LNCAP (cell line): Measurements from ENCODE around the gene SRGAP1.

Source experiments
- TF ChIP-seq, protein P1 (sequence below): fragments of 450-650 bp; IDR thresholded peaks from 2 replicates; pipeline ENCODE4 v1.5.1; 2017; ENCODE audit warnings: mild to moderate bottlenecking

Gene SRGAP1

DNA sequence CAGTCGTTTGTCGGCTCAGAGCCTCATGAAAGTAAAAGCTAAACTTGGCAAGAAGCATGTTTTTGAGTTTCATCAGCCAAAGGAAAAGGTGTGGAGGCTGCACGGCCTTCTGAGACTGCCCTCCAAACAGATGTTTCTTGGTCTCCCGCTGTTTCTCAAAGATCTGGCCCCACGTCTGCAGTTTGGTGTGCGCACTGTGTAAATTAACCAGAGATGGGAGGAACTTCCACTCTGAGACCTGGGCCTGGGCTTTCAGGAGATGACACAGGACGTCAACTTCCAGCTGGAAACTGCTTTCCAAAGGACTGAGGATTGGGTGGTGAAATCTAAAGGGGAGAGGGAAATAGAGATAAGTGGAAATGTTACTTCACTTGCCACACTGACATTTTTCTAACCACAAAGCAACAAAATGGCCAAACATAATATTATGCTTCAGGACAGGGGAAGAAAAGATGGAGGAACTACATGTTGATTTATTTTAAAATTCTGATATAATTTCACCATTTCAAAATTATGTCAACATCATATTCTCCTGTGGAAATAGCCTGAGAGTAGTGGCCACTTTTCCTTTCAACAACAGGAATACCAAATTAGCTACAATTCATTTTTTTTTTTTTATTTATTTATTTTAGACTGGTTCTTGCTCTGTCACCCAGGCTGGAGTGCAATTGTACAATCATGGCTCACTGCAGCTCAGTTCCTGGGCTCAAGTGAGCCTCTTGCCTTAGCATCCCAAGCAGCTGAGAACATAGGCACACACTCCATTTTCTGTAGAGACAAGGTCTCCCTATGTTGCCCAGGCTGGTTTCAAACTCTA is 350.0 kb downstream of the SRGAP1 start:
- TF ChIP-seq, protein P1, sequence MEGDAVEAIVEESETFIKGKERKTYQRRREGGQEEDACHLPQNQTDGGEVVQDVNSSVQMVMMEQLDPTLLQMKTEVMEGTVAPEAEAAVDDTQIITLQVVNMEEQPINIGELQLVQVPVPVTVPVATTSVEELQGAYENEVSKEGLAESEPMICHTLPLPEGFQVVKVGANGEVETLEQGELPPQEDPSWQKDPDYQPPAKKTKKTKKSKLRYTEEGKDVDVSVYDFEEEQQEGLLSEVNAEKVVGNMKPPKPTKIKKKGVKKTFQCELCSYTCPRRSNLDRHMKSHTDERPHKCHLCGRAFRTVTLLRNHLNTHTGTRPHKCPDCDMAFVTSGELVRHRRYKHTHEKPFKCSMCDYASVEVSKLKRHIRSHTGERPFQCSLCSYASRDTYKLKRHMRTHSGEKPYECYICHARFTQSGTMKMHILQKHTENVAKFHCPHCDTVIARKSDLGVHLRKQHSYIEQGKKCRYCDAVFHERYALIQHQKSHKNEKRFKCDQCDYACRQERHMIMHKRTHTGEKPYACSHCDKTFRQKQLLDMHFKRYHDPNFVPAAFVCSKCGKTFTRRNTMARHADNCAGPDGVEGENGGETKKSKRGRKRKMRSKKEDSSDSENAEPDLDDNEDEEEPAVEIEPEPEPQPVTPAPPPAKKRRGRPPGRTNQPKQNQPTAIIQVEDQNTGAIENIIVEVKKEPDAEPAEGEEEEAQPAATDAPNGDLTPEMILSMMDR: no peak

DNA sequence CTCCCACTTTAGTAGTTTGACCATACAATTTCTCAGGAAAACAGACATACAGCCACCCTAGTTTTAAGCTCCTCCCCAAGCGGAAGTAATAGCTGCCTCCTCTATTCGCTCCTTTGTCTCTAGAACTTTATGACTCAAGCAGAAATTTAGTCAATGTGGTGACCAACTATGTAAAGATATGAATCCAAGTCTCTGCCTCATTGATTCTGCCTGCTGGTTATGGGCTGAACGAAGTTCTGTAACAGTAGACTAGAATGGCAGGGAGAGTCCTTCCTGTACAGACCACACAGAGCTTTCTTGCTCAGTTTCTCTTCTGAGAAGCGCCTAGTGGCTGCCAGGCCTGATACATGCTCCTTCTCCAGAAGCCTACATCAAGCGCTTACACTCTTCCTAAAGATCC is 358.5 kb downstream of the SRGAP1 start:
- TF ChIP-seq, protein P1: no peak

DNA sequence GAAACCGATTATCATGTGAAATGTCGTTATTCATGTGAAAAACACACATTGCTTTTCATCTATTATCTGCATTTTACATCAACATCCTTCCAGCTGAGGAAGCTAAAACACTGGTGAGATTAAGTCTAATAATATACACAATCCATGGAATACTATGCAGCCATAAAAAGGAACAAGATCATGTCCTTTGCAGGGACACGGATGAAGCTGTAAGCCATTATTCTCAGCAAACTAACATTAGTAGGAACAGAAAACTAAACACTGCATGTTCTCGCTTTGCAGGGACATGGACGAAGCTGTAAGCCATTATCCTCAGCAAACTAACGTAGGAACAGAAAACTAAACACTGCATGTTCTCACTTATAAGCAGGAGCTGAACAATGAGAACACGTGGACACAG is 359.3 kb downstream of the SRGAP1 start:
- TF ChIP-seq, protein P1: no peak

DNA sequence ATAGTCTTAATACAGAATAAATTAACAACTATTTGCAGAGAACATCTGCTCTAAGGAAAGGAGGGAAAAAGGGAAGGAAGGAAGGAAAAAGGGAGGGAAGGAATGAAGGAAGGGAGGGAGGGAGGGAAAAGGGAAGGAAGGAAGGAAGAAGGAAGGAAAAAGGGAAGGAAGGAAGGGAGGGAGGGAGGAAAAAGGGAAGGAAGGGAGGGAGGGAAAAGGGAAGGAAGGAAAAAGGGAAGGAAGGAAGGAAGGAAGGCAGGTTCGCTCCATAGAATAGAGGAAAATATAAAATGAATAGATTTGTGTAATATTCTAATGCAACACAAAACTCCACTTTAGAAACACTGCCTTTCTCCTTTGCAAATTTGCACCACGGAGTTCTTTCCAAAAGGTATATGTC is 361.0 kb downstream of the SRGAP1 start:
- TF ChIP-seq, protein P1: no peak

DNA sequence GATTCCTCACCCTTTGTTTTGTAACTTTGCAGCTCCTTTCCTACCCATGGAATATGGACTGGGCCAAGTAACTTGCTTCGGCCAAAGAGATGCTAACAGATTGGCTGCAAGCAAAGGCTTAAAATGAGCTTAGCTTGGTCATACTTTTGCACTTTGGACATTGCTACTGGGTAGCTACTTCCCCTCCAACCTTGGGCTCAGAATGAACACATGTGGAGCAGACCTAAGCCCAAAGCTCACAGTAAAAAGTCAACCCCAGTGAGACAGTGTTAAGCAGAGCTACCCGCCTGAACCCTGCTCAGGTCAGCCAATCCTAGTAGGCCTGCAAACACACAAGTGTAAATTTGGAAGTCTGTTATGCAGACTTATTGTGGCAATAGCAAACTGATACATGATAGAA is 363.0 kb downstream of the SRGAP1 start:
- TF ChIP-seq, protein P1: no peak
